Ramos (cell line): ENCODE results near the gene TBC1D2B.
"Not testable (repeated sequence)": the region's sequence is repeated elsewhere in the genome, so short reads cannot be mapped to it uniquely, and the experiment has no call there.

ENCODE experiments used
- in situ Hi-C: fragments of 300-500 bp; cut with MboI; formaldehyde crosslinking; loops from one replicate; pipeline ENCODE4 v1.14.3; 2022; ENCODE audit warnings: low sequenced_read_pairs; ENCODE audit not compliant: unreplicated experiment

Gene TBC1D2B

GRCh38 chr15:77980098-77980497 lies 97.4 kb downstream of the TBC1D2B start:
- in situ Hi-C loops, result no loop called here

- in situ Hi-C loops, result not testable (repeated sequence)
Observed at GRCh38 chr15:77979157-77979556, 98.4 kb downstream of the TBC1D2B start.

GRCh38 chr15:77978759-77979145 lies 98.8 kb downstream of the TBC1D2B start:
- in situ Hi-C loops, result not testable (repeated sequence)

GRCh38 chr15:77977903-77978758 lies 99.4 kb downstream of the TBC1D2B start:
- in situ Hi-C loops, result not testable (repeated sequence)

GRCh38 chr15:77976760-77977525 lies 100.6 kb downstream of the TBC1D2B start:
- in situ Hi-C loops, result not testable (repeated sequence)

- in situ Hi-C loops, result not testable (repeated sequence)
Observed at GRCh38 chr15:77976095-77976450, 101.4 kb downstream of the TBC1D2B start.

GRCh38 chr15:77975332-77976094 lies 102.0 kb downstream of the TBC1D2B start:
- in situ Hi-C loops, result no loop called here

GRCh38 chr15:77974416-77975331 lies 102.8 kb downstream of the TBC1D2B start:
- in situ Hi-C loops, result no loop called here

- in situ Hi-C loops, result no loop called here
Observed at GRCh38 chr15:77974098-77974414, 103.5 kb downstream of the TBC1D2B start.

- in situ Hi-C loops, result not testable (repeated sequence)
Observed at GRCh38 chr15:77973273-77974097, 104.0 kb downstream of the TBC1D2B start.

- in situ Hi-C loops, result not testable (repeated sequence)
Observed at GRCh38 chr15:77972706-77973105, 104.8 kb downstream of the TBC1D2B start.

GRCh38 chr15:77971875-77972274 lies 105.6 kb downstream of the TBC1D2B start:
- in situ Hi-C loops, result not testable (repeated sequence)

- in situ Hi-C loops, result not testable (repeated sequence)
Observed at GRCh38 chr15:77970813-77971360, 106.6 kb downstream of the TBC1D2B start.

GRCh38 chr15:77969055-77969454 lies 108.5 kb downstream of the TBC1D2B start:
- in situ Hi-C loops, result loop anchor here (5.0 kb wide), 3 partner anchors 138 to 273 kb away; no protein-coding TSS in a partner anchor

GRCh38 chr15:77967798-77968197 lies 109.7 kb downstream of the TBC1D2B start:
- in situ Hi-C loops, result loop anchor here (5.0 kb wide), 3 partner anchors 140 to 275 kb away; no protein-coding TSS in a partner anchor

GRCh38 chr15:77967235-77967615 lies 110.3 kb downstream of the TBC1D2B start:
- in situ Hi-C loops, result loop anchor here (5.0 kb wide), 3 partner anchors 140 to 275 kb away; no protein-coding TSS in a partner anchor

- in situ Hi-C loops, result loop anchor here (5.0 kb wide), 3 partner anchors 141 to 276 kb away; no protein-coding TSS in a partner anchor
Observed at GRCh38 chr15:77966540-77967234, 110.8 kb downstream of the TBC1D2B start.

- in situ Hi-C loops, result no loop called here
Observed at GRCh38 chr15:77964193-77964592, 113.3 kb downstream of the TBC1D2B start.
